ENCODE data around the gene SEC22A.

The SEC22A gene

DNA sequence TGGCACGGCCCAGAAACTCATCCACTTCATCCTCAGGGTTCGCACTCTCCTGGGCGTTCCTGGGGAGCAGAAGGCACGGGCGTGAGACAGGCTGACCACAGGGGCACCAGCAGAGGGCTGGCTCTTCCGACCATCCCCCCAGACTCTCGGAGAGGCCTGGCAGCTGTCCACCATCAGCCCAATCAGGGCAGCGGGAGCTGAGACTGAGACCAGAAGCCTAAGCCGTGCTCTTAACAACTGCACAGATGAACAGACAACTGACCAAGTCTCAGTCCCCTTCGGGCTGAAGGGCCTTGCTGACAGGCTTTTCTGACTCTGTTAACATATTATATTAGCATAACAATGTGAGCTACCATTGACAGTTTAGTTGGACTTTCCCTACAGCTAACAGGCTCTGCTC lies 118.0 kb downstream of the SEC22A start:
- TF ChIP-seq POLR2A (IDR thresholded peaks at IDR 0.05; ENCODE audit: extremely low read depth, insufficient read length) (no peak), MYC (IDR thresholded peaks at IDR 0.05; ENCODE audit: low read depth, low read length) (no peak)
- TF ChIP-seq, protein P1, sequence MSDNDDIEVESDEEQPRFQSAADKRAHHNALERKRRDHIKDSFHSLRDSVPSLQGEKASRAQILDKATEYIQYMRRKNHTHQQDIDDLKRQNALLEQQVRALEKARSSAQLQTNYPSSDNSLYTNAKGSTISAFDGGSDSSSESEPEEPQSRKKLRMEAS (IDR thresholded peaks at IDR 0.05; ENCODE audit: low read depth, low read length), result no peak
- TF ChIP-seq, protein P2, sequence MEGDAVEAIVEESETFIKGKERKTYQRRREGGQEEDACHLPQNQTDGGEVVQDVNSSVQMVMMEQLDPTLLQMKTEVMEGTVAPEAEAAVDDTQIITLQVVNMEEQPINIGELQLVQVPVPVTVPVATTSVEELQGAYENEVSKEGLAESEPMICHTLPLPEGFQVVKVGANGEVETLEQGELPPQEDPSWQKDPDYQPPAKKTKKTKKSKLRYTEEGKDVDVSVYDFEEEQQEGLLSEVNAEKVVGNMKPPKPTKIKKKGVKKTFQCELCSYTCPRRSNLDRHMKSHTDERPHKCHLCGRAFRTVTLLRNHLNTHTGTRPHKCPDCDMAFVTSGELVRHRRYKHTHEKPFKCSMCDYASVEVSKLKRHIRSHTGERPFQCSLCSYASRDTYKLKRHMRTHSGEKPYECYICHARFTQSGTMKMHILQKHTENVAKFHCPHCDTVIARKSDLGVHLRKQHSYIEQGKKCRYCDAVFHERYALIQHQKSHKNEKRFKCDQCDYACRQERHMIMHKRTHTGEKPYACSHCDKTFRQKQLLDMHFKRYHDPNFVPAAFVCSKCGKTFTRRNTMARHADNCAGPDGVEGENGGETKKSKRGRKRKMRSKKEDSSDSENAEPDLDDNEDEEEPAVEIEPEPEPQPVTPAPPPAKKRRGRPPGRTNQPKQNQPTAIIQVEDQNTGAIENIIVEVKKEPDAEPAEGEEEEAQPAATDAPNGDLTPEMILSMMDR (IDR thresholded peaks at IDR 0.05; ENCODE audit: low read depth, low read length), result no peak
- no peak for DNase-seq (ENCODE audit: low read depth)
- no peak overlapping the region for H3K4me3 ChIP-seq (ENCODE audit: low read depth, low read length)

DNA sequence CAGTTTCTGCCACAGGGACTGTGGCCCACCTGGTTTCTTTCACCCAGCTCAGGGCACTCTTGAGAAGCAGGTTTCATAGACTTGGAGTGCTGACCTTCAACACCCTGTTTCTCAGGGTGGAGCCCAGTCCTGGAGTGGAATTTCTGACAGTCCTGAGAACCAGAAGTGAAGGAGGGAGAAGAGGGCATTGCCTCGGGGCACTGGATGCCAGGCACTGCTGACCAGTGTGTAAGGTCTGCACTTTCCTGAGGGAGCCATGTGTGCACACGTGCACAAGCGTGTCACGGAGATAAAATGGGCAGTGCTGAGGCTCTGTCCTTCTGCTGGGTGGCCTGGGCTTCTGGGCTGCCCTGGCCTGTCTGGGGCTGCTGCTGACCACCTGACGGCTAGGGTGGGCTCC lies 118.5 kb downstream of the SEC22A start:
- DNase-seq (ENCODE audit: low read depth), result no peak
- no peak overlapping the region for H3K4me3 ChIP-seq (ENCODE audit: low read depth, low read length)
- TF ChIP-seq, protein P1 (IDR thresholded peaks at IDR 0.05; ENCODE audit: low read depth, low read length), result no peak
- no peak for TF ChIP-seq POLR2A (IDR thresholded peaks at IDR 0.05; ENCODE audit: extremely low read depth, insufficient read length)

DNA sequence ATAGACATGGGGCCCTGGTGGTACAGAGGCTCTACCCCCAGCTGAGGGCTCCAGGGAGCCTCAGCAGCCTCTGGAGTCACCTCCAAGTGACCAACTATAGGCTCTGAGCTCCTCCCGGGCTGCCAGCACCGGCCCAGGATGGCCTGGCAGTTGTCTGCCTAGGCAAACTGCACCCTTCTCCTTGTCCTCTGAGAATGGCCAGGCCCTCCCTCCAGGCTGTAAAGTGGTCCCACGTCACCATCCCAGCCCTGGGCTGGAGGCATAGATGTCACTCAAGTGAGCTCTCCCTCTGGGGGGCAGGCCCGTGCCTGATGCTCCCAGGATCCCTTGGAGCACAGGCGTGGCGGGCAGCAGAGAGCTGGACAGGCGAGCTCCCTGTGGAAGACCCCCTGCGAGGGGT lies 120.1 kb downstream of the SEC22A start:
- H3K4me3 ChIP-seq (ENCODE audit: low read depth, low read length), result no peak overlapping the region
- TF ChIP-seq MYC (IDR thresholded peaks at IDR 0.05; ENCODE audit: low read depth, low read length), result no peak
- TF ChIP-seq, protein P1 (IDR thresholded peaks at IDR 0.05; ENCODE audit: low read depth, low read length), result no peak
- TF ChIP-seq, protein P2 (IDR thresholded peaks at IDR 0.05; ENCODE audit: low read depth, low read length), result no peak
- TF ChIP-seq POLR2A (IDR thresholded peaks at IDR 0.05; ENCODE audit: extremely low read depth, insufficient read length), result no peak
- DNase-seq (ENCODE audit: low read depth), result no peak

DNA sequence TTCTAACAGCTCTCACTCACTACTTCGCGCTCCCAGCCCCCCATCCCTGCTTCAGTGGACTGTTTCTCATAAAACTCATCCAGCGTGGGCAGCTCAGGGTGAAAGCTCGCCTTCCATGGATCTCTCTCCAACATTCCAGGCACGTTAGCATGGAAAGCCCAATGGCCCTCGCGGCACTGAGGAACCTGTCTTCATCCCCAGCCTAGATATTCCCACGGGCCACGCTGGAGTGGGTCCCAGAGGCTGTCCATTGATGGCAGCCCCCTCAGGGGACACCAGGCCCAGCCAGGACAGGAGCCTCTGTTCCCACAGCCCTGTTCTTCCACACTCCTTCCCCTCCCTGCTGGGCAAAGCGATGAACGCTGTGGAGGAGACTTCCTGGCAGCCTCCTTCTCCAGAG lies 121.1 kb downstream of the SEC22A start:
- no peak for DNase-seq (ENCODE audit: low read depth)
- H3K4me3 ChIP-seq (ENCODE audit: low read depth, low read length), result no peak overlapping the region
- TF ChIP-seq, protein P2 (IDR thresholded peaks at IDR 0.05; ENCODE audit: low read depth, low read length), result no peak
- no peak for TF ChIP-seq MYC (IDR thresholded peaks at IDR 0.05; ENCODE audit: low read depth, low read length)
- no peak for TF ChIP-seq POLR2A (IDR thresholded peaks at IDR 0.05; ENCODE audit: extremely low read depth, insufficient read length)
- TF ChIP-seq, protein P1 (IDR thresholded peaks at IDR 0.05; ENCODE audit: low read depth, low read length), result no peak
